HEK293 (cell line): Measurements from ENCODE around the gene BIVM.

ENCODE experiments used
- CTCF ChIP-seq: fragments of 450-650 bp; formaldehyde crosslinking; IDR thresholded peaks from 2 replicates; pipeline ENCODE4 v1.5.1; 2016; ENCODE audit warnings: missing biosample characterization, missing genetic modification characterization
- FEZF1 ChIP-seq: fragments of 450-650 bp; formaldehyde crosslinking; IDR thresholded peaks from 2 replicates; pipeline ENCODE4 v1.5.1; 2016; ENCODE audit warnings: missing biosample characterization, missing genetic modification characterization
- REST ChIP-seq: fragments of 450-650 bp; formaldehyde crosslinking; IDR thresholded peaks from 2 replicates; pipeline ENCODE4 v1.5.1; 2016; ENCODE audit warnings: missing biosample characterization, missing genetic modification characterization
- SETDB1 ChIP-seq: IDR thresholded peaks from one replicate; pipeline ENCODE4 v1.6.1; 2017; ENCODE audit warnings: mild to moderate bottlenecking, low read length, moderate library complexity, mixed read lengths; ENCODE audit not compliant: insufficient read length
- SP2 ChIP-seq: fragments of 450-650 bp; formaldehyde crosslinking; IDR thresholded peaks from 2 replicates; pipeline ENCODE4 v1.5.1; 2016; ENCODE audit warnings: missing biosample characterization, missing genetic modification characterization
- YY1 ChIP-seq: fragments of 450-650 bp; formaldehyde crosslinking; IDR thresholded peaks from 2 replicates; pipeline ENCODE4 v1.5.1; 2018; ENCODE audit warnings: missing biosample characterization, missing genetic modification characterization
- ZBTB26 ChIP-seq: fragments of 450-650 bp; formaldehyde crosslinking; optimal IDR thresholded peaks from 2 replicates; pipeline ENCODE3; 2016; ENCODE audit warnings: missing biosample characterization, mild to moderate bottlenecking, missing genetic modification characterization
- ZNF121 ChIP-seq: fragments of 450-650 bp; formaldehyde crosslinking; IDR thresholded peaks from 2 replicates; pipeline ENCODE4 v1.5.1; 2016; ENCODE audit warnings: missing biosample characterization, missing genetic modification characterization
- ZNF274 ChIP-seq, 2 experiments: fragments of 200-500 bp in 1 of 2; fragments of 450-650 bp in 1 of 2; sonication (Bioruptor generic) in 1 of 2; formaldehyde crosslinking in 1 of 2; IDR thresholded peaks; 2 replicates each; pipeline versions ENCODE4 v1.5.1 to v1.6.1; 2014 to 2016; ENCODE audit warnings: borderline replicate concordance in 1 of 2, inconsistent platforms in 1 of 2, low read length in 1 of 2, missing biosample characterization in 1 of 2, missing genetic modification characterization in 1 of 2
- ZNF341 ChIP-seq: fragments of 450-650 bp; formaldehyde crosslinking; IDR thresholded peaks from 2 replicates; pipeline ENCODE4; 2016; ENCODE audit warnings: low read depth, missing biosample characterization, missing genetic modification characterization
- ZNF362 ChIP-seq: fragments of 450-650 bp; formaldehyde crosslinking; IDR thresholded peaks from 2 replicates; pipeline ENCODE4 v1.5.1; 2016; ENCODE audit warnings: missing biosample characterization, missing genetic modification characterization
- ZNF530 ChIP-seq: fragments of 450-650 bp; formaldehyde crosslinking; IDR thresholded peaks from 2 replicates; pipeline ENCODE4 v1.5.1; 2016; ENCODE audit warnings: low read depth, missing biosample characterization, missing genetic modification characterization
- ZNF580 ChIP-seq: fragments of 450-650 bp; formaldehyde crosslinking; IDR thresholded peaks from 2 replicates; pipeline ENCODE4 v1.5.1; 2016; ENCODE audit warnings: missing biosample characterization, missing genetic modification characterization

- TF ChIP-seq CTCF (tag by site-specific recombination): no peak
- TF ChIP-seq ZBTB26 (tag by site-specific recombination): no peak
- TF ChIP-seq FEZF1 (tag by site-specific recombination): no peak
- TF ChIP-seq SETDB1: no peak
- no peak for TF ChIP-seq ZNF274 (IDR thresholded peaks at IDR 0.05; ENCODE audit: low read length)
- no peak for TF ChIP-seq ZNF274 (tag by site-specific recombination; IDR thresholded peaks at IDR 0.05; ENCODE audit: borderline replicate concordance)
- TF ChIP-seq SP2 (tag by site-specific recombination): no peak
- no peak for TF ChIP-seq REST (tag by site-specific recombination)
- TF ChIP-seq YY1 (tag by site-specific recombination): no peak
- no peak for TF ChIP-seq ZNF362 (tag by site-specific recombination)
- no peak for TF ChIP-seq ZNF530 (tag by site-specific recombination)
- TF ChIP-seq ZNF580: no peak
- no peak for TF ChIP-seq ZNF121 (tag by site-specific recombination)
- TF ChIP-seq ZNF341 (tag by site-specific recombination): no peak
These were observed 21.2 kb upstream of the BIVM start for GRCh38 chr13:102777736-102778135.
